Measurements from ENCODE around the gene MON1B.
"Not testable (repeated sequence)": the region's sequence is repeated elsewhere in the genome, so short reads cannot be mapped to it uniquely, and the experiment has no call there.

MON1B gene

DNA sequence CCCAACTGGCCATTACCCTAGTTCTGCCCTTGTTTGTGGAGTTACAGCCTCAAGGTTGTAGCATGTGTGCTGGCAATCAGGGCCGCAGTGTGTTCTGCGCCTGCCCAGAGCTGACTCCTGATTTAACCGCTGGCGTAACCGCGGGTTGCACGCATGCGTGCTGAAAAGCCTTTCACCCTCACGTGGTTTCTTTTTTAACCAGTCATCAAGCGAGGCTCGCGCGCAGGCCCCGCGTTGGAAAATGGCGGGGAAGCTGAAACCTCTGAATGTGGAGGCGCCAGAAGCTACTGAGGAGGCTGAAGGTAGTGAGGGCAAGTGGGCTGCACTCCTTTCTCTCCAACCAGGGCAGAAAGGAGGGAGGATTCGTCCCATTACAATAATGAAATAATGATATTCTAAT is 8.2 kb downstream of the MON1B start, which contains the start of gene SYCE1L:
TSS of gene SYCE1L (plus strand) at position 198 of the 400 bp plus-strand sequence. CDS start at position 242, 44 bp downstream.
- DNase-seq, result no peak

- DNase-seq, result no peak
Measured at GRCh38 chr16:77206533-77206932, 15.5 kb downstream of the MON1B start.

DNA sequence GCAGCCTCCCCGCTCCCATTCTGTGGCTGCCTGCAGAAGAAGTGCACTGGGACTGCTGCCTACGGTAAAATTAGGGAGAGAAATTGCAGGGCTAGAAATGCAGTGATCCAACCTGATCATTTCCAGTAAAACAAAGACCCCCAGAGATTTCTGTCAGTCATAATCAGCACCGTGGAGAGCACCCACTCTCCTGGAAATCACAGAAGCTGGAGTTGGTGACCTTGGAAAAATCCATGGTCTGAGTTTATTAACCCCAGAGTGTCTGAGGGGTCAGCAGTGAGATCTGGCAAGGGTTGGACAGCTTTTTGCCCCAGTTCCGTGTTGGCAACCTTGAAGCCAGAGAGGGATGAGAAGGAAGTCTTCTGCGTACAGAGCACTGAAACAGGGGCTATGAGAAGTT is 16.0 kb downstream of the MON1B start:
- DNase-seq, result no peak

DNA sequence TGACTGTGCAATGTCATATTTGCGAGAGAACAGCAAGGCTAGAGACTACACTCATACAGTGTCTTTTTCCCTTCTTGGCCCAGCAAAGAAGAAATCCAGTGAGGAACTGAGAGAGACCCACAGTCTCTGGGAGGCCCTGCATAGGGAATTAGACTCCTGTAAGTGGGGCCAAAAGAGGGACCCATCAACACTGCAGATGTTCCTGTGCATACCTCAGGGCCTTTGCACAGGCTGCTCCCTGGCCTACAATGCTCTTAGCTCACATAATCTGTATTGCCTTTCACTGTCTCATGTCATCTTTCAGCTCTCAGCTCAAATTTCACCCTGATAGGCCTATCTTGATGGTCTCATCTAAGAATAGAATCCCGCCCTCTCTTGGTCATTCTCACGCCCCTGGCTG is 17.4 kb downstream of the MON1B start:
- DNase-seq, result no peak

- peak; percentile 76 for DNase-seq
Measured at GRCh38 chr16:77211880-77212740, 21.1 kb downstream of the MON1B start.

DNA sequence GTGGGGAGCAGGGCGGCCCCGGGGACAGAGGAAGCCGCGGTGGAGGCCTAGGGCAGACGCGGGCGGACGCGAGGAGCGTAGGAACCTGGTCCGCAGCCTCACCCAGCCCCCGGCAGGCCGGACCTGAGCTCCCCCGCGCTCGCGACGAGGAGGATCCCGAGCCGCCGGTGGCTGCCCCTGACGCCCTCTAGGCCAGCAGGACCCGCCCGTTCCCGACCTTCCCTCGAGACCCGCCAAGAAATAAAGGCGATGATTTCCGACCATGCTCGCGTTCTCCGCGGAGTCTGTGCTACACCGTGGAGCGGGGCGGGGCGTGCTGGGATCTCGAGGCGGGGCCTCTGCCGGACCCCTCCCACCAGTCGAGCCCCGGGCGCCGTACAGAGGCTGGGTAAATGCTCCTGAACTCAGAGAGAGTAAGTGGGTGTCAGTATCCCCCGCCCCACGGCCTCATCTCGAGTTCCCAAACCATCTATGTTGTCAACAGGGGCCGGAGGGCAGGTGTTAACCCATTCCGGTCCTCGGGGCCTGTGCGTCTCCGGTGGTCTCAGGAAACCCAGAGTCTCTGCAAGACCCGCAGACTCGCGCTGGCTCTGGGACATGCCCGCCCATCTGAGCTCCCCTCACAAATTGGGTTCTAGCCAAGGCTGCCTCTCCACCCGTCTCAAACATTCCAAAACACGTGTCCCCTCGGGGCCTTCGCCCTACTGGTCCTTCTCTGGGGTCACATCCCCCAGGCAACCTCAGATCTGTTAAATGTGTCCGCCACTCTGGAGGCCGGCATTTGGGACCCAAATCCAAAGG is 22.0 kb downstream of the MON1B start:
- peak; percentile 77 for DNase-seq

GRCh38 chr16:77213542-77214106 is 22.6 kb downstream of the MON1B start:
- no peak for DNase-seq

DNA sequence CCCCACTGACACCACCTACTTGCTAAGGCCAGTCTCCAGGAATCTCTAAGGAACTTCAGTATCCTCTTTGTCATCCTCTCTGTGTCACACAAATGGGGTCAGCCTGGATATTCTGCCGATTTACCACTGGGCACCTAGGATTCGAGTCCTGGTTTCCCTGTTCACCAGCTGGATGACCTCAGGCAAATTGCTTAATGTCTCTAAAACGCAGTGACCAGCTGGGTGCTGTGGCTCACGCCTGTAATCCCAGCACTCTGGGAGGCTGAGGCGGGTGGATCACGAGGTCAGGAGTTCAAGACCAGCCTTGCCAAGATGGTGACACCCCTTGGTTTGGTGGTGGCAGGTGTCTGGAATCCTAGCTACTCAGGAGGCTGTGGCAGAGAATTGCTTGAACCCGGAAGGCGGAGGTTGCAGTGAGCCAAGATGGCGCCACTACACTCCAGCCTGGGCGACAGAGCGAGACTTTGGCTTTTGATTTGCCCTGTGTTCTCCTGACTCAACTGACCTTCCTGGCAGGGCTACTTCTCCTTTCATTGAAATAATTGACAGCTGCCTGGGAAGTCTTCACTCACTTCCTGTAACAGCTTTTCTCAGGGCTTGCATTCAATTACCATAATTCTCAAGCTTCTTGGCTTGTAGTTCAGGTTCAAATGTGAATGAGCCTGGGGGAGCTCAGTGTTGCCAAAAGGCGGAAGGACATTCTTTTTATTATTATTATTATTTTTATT is 23.6 kb downstream of the MON1B start:
- no peak for DNase-seq

DNA sequence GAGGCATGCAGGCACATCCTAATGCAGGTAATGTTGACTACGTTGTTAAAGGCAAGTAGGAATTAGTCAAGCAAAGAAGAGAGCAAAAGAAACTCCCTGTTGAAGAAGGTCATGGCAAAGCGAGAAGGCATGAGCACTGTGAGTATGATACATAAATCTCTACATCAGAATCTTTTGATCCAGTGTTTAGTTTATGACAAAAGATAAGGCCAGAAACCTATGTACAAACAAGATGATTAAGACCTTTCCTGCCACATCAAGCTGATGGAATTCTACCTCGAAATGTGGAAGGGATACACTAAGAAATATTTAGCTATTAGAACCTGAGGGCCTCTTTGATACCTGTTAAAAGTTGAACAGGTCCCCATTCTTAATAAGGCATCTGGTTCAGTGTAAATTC is 28.4 kb downstream of the MON1B start:
- DNase-seq, result no peak

DNA sequence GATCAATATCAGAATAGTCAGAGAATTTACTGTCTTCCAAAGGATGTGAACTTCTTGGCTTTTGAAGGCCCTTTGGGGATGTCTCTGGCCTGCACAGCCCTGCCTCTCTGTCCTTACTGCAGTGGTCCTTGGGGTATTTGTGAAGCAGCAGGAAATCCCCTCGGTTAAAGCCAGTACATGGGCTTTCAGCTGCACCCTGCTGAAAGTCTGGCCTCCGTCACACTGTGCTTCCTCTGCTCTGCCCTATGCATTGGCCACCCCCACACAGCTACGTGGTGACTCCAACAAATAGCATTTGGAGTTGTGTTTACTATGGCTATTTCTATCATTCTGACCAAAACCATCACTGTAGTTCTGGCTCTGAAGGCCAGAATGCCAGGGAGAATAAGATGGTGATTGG is 29.4 kb downstream of the MON1B start:
- no peak for DNase-seq

DNA sequence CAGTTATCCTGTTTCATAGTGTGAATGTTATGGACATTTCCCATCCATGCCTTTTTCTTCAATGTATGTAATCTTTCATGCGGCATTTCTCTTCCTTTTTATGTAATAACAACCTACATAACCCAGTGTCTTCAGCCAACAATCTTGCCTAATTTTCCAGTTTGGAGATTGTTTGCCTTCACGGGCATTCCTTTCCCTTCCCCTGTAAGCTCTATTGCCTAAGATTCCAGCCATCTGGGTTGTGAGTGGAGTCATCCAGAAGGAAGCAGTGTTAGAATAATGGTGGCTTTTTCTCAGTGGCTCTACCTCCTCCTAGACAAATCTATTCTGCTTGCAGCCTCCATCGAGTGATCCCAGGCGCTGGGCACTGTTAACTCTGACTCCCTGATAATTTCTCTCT is 30.5 kb downstream of the MON1B start:
- no peak for DNase-seq

- DNase-seq, result peak; percentile 20
Measured at GRCh38 chr16:77223184-77223583, 32.2 kb downstream of the MON1B start.

- no peak for DNase-seq
Measured at GRCh38 chr16:77225182-77225581, 34.2 kb downstream of the MON1B start.

GRCh38 chr16:77227745-77228144 is 36.8 kb downstream of the MON1B start:
- DNase-seq, result no peak

DNA sequence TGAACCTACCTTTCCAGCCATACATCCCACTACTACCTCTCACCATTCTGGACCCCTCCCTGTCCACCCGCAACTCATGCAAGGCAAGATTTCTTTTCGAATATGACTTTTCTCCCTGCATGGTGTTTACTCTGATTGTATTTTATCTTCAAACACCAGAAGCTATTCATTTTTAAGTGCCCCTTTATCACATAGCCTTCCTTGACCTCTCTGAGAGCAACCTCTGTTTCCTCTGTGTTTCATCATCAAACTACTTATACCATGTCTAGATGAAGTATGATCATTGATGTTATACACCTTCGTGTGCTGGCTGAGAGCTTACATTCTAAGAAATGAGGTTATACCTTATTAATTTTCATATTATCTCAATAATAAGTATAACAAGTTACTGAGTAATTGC is 40.1 kb downstream of the MON1B start:
- DNase-seq, result no peak

- no peak for DNase-seq
Measured at GRCh38 chr16:77233799-77234519, 43.0 kb downstream of the MON1B start.

DNA sequence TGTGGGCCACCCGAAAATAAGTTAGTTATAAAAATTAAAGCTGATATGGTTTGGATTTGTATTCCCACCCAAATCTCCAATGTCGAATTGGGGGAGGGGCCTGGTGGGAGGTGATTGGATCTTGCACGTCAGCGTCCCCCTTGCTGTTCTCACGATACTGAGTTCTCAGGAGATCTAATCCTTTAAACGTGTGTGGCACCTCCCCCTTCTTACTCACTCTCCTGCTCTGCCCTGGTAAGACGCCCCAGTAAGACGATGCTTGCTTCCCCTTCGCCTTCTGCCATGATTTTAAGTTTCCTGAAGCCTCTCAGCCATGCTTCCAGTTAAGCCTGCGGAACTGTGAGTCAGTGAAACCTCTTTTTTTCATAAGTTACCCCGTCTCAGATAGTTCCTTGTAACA is 43.6 kb downstream of the MON1B start:
- no peak for DNase-seq

DNA sequence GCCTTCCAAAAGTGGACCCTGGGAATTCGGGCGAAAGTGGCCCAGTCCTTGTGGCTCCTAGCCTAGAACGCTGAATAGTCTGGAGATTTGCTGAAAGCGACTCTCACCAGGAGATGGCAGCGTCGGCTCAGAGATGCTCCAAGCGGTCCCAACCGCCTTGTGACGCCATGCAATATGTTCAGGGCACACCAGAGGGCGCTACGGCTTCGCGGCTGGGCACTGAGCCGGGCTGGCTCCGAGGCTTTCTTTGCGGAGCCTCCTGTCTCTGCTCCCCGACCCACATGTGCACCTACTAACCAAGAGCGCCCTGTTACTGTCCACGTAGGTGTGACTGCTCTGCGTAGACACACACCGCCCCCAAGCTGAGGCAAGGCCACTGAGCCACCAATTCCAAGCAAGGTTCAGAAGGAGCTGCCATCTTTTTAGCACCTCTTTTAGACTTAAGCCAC is 45.1 kb downstream of the MON1B start:
- peak; percentile 87 for DNase-seq

DNA sequence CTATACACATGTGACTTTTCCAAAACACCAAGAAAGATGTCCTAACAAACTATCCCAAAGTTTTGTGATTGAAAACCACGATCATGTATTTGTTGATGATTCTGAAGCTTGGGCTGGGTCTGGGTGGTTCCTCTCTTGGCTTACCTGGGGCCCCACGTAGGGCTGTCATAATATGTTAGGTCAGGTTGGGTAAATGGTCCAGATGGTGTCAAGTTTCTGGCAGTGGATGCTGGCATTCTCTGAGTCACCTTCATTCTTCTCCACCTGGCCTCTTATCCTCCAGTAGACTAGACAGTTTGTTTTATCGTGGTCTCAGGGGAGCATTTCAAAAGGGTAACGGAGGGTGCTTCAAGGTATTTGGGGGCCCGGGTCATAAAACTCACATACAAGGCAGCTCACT is 47.6 kb downstream of the MON1B start:
- no peak for DNase-seq

GRCh38 chr16:77242471-77242870 is 51.5 kb downstream of the MON1B start:
- DNase-seq, result not testable (repeated sequence)

DNA sequence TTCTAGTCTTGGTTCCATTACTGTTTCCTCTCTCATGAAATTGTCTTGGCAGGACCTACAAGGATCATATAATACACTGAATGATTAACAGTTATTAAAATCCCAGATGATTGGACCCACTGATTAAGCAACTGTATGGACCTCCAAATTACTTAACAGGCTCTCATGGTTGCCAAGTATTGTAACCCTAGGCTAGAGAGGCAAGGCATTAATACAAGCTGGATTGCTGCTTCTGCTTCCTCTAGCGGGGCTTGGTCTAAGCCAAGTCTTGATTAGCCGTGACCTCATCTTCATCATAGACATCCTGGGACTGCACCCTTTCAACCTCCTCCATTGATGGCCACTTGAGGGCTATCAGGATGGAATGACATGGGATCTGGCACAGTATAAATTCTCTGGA is 55.2 kb downstream of the MON1B start:
- no peak for DNase-seq

- no peak for DNase-seq
Measured at GRCh38 chr16:77250400-77250799, 59.4 kb downstream of the MON1B start.

Data from activated naive CD4-positive, alpha-beta T cell treated with anti-CD3 and anti-CD28 coated beads, Interleukin-2, amount 50 U/mL, for 16 hours (primary cell).